Prostate gland (tissue), 2 donors: Measurements from ENCODE around the gene NRARP.

Experiments used
- CTCF ChIP-seq, 4 experiments: fragments of 200-600 bp in 2 of 4; fragments of 450-650 bp in 2 of 4; sonication (generic) in 2 of 4; IDR thresholded peaks; 1 replicate in 3 of 4; 2 replicates in 1 of 4; pipeline ENCODE4 v1.5.1; 2016 to 2019; ENCODE audit warnings: antibody characterized with exemption in 4 of 4, mild to moderate bottlenecking in 2 of 4, moderate library complexity in 2 of 4
- POLR2A ChIP-seq: fragments of 450-650 bp; IDR thresholded peaks from one replicate; pipeline ENCODE4 v1.6.1; 2016; ENCODE audit warnings: antibody characterized with exemption, mild to moderate bottlenecking
- POLR2AphosphoS5 ChIP-seq: sonication (generic); formaldehyde crosslinking; IDR thresholded peaks from one replicate; pipeline ENCODE4 v1.6.1; 2017; ENCODE audit warnings: antibody characterized with exemption

- TF ChIP-seq POLR2A (no peak), CTCF (IDR thresholded peaks at IDR 0.05) (no peak), POLR2AphosphoS5 (no peak)
Measured at GRCh38 chr9:137303893-137304382, 1.9 kb upstream of the NRARP start.
